ENCODE measurements around the gene DMBX1.
A peak's percentile ranks its signal among the peaks of the same experiment; 100 is the strongest.

DMBX1 gene

DNA sequence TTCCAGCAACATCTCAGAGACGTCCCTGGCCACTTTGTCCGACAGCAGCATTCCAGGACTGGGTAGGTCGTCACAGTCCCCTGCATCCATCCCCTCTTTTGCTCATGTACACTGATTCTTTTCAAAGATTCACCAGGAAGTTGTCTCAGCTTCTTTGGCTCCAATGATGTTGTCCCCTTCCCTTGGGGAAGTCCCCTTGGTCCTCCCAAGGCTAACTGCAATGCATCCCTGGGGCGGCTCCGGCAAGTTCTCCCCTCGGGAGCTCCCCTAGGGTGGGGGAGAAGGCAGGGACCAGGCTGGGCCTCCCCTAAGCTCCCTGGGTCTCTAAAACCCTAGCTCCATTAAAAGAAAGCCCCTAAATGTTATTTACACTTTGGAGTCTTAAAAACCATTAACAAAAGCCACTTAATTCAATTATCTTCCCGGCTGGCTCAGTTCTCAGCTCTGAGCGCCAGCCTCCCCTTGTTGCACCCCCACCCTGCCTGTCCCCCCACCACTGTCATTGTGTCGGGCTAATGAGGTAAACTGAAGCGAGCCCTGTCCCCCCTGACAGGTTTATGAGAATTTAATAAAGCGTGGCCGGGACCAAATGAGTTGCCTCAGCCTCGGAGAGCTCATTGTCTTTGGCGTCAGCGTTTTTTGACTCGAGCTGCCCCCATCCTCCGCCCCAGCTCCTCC lies 36.5 kb downstream of the DMBX1 start:
- TF ChIP-seq, protein P1, sequence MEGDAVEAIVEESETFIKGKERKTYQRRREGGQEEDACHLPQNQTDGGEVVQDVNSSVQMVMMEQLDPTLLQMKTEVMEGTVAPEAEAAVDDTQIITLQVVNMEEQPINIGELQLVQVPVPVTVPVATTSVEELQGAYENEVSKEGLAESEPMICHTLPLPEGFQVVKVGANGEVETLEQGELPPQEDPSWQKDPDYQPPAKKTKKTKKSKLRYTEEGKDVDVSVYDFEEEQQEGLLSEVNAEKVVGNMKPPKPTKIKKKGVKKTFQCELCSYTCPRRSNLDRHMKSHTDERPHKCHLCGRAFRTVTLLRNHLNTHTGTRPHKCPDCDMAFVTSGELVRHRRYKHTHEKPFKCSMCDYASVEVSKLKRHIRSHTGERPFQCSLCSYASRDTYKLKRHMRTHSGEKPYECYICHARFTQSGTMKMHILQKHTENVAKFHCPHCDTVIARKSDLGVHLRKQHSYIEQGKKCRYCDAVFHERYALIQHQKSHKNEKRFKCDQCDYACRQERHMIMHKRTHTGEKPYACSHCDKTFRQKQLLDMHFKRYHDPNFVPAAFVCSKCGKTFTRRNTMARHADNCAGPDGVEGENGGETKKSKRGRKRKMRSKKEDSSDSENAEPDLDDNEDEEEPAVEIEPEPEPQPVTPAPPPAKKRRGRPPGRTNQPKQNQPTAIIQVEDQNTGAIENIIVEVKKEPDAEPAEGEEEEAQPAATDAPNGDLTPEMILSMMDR (IDR thresholded peaks at IDR 0.05; ENCODE audit: extremely low read depth, insufficient read depth, missing control alignments), result no peak
- no peak for DNase-seq (ENCODE audit: low spot score)
- in situ Hi-C loops (cut with MboI; ENCODE audit: low pct_unique_long_range_greater_than_20kb, low sequenced_read_pairs, unreplicated experiment), result loop anchor here (10.0 kb wide), 1 partner anchor 81 kb away; no protein-coding TSS in a partner anchor

DNA sequence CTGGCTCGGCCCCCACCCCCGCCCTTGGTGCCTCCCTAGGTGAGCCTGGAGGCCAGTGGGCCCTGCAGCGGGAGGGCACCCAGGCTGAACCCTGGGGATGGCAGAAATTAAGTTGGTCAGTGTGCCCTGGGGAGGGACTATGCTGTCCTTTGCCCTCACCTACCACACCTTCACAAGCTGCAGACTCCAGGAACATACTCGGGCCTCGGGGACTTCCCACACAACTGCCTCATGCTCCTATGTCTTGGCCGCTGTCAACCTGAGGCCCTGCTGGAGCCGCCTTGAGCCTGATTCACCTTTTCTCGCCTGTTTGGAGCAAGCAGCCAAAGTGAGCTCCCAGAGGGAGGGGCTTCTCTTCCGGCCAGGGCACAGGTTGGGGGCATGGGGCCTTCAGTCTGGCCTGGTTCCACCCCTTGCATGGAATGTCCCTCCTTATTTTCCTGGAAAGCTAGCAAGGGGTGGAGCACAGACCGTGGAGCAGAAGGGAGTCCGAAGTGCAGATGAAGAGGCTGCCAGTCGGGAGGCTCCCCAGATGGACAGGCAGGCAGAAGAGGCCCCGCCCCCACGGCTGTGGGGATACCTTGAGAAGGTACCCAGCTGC lies 37.2 kb downstream of the DMBX1 start:
- TF ChIP-seq, protein P1 (IDR thresholded peaks at IDR 0.05; ENCODE audit: extremely low read depth, insufficient read depth, missing control alignments), result no peak
- in situ Hi-C loops (cut with MboI; ENCODE audit: low pct_unique_long_range_greater_than_20kb, low sequenced_read_pairs, unreplicated experiment), result loop anchor here (10.0 kb wide), 1 partner anchor 82 kb away; no protein-coding TSS in a partner anchor
- DNase-seq (ENCODE audit: low spot score), result no peak

DNA sequence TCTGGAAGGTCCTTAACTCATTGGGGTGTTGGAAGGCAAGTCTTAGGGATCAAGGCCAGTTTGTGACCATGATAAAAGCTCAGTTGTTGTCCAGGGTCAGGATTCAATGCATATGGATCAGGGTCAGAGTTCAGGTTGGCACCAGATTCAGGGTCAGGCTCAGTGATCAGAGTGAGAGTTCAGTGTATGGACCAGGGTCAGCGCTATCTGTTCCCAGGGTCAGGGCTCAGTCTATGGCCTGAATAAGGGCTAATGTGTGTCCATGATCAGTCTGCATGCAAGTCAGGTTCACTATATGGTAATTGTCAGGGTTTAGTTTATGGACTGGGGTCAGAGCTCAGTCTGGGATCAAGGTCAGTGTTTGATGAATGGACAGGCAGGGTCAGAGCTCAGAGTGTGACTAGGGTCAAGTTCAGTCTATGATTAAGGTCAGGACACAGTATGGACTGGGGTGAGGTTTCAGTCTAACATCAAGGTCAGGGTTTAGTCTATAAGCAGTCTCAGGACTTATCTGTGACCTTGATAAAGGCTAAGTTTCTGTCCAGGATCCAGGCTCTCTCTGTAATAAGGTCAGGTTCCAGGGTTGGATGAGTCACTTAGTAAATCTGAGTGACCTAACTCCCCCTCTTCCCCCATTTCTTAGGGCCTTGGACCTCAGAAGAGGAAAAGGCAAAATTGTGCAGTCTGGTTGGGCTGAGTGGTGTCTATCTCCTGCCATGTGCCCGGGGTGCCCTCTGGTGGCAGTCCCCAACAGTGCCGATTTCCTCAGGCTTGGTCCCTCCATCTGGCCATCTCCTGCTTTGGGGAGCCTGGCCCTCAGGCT lies 38.0 kb downstream of the DMBX1 start:
- TF ChIP-seq, protein P1 (IDR thresholded peaks at IDR 0.05; ENCODE audit: extremely low read depth, insufficient read depth, missing control alignments), result peak; percentile 95
- in situ Hi-C loops (cut with MboI; ENCODE audit: low pct_unique_long_range_greater_than_20kb, low sequenced_read_pairs, unreplicated experiment), result loop anchor here (10.0 kb wide), 1 partner anchor 83 kb away; no protein-coding TSS in a partner anchor
- DNase-seq (ENCODE audit: low spot score), result peak; percentile 91

DNA sequence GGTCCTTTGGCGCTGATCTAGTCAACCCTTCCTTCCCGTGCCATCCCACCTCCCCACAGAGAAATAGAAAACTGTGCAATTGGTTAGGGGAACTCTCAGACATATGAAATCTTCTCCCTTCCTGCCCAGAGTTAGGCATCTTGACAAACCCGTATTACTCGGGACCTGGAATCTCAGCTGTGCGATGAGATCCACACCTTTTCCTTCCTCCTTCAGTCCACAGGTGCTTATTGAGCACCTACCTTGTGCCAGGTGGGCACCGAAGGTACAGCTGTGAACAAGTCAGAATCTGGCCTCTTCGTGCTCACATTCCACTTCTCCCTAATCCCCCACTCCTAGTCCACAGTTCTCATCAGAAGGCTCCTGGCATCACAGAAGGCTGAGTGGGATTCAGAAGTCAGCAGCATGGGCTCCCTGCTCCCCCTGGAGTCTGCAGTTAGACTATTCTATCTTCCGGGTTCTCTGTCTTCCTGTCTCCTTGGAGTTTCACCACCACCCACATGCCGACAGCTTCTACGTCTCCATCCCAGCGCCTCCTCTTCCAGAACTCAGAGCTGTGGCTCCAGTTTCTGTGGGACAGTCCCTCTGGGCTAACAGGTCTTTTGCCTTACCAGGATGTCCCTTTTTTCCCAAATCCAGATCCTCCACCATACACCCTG lies 38.8 kb downstream of the DMBX1 start:
- in situ Hi-C loops (cut with MboI; ENCODE audit: low pct_unique_long_range_greater_than_20kb, low sequenced_read_pairs, unreplicated experiment), result loop anchor here (10.0 kb wide), 1 partner anchor 84 kb away; no protein-coding TSS in a partner anchor
- DNase-seq (ENCODE audit: low spot score), result no peak
- TF ChIP-seq, protein P1 (IDR thresholded peaks at IDR 0.05; ENCODE audit: extremely low read depth, insufficient read depth, missing control alignments), result no peak

DNA sequence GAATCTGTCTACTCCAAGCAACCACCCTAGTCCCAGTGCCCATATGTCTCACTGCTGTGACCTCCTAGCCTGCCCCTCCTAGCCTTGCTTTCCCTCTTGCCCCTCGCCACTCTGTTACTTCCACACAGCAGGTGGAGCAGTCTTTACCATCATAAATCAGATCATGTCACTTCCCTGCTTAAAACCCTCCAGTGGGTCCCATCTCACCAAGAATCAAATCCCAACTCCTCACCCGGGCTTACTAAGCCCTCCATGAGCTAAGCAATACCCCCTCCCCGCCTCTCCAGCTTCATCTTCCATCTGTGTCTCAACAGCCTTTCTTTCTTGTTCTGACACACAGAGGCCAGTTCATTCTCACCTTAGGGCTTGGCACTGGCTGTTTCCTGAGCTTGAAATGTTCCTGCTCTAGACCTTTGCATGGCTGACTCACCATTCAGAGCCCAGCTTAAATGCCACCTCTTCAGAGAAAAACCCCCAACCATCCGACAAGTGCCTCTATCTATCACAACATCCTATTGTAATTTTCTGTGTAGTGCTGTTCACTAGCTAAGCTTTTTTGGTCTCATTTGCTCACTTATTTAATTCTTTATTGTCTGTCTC lies 39.5 kb downstream of the DMBX1 start:
- in situ Hi-C loops (cut with MboI; ENCODE audit: low pct_unique_long_range_greater_than_20kb, low sequenced_read_pairs, unreplicated experiment), result loop anchor here (10.0 kb wide), 1 partner anchor 84 kb away; no protein-coding TSS in a partner anchor
- DNase-seq (ENCODE audit: low spot score), result no peak
- TF ChIP-seq, protein P1 (IDR thresholded peaks at IDR 0.05; ENCODE audit: extremely low read depth, insufficient read depth, missing control alignments), result no peak
